Measurements from ENCODE around the gene DGCR2.

The DGCR2 gene

DNA sequence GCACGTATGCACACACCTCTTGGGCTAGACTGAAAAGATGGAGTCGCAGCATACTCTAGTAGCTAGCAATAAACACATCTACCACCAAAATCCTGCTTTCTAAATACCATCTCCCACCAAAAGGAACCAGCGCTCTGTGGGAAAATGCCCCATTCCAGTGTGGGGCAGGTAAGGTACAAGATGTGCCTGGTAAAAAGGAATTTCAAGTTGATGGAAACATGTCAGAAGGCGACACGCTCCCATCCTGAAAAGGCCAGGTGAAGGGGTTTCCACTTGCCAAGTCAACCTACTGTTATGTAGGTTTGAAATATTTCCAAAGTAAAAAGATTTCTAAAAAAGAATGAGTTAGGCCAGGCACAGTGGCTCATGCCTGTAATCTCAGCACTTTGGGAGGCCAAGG, 8.8 kb downstream of the DGCR2 start:
- TF ChIP-seq, protein P1, sequence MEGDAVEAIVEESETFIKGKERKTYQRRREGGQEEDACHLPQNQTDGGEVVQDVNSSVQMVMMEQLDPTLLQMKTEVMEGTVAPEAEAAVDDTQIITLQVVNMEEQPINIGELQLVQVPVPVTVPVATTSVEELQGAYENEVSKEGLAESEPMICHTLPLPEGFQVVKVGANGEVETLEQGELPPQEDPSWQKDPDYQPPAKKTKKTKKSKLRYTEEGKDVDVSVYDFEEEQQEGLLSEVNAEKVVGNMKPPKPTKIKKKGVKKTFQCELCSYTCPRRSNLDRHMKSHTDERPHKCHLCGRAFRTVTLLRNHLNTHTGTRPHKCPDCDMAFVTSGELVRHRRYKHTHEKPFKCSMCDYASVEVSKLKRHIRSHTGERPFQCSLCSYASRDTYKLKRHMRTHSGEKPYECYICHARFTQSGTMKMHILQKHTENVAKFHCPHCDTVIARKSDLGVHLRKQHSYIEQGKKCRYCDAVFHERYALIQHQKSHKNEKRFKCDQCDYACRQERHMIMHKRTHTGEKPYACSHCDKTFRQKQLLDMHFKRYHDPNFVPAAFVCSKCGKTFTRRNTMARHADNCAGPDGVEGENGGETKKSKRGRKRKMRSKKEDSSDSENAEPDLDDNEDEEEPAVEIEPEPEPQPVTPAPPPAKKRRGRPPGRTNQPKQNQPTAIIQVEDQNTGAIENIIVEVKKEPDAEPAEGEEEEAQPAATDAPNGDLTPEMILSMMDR (conservative IDR thresholded peaks at IDR 0.05; ENCODE audit: low read depth, low read length): no peak
- no peak for DNase-seq (ENCODE audit: low read depth)

DNA sequence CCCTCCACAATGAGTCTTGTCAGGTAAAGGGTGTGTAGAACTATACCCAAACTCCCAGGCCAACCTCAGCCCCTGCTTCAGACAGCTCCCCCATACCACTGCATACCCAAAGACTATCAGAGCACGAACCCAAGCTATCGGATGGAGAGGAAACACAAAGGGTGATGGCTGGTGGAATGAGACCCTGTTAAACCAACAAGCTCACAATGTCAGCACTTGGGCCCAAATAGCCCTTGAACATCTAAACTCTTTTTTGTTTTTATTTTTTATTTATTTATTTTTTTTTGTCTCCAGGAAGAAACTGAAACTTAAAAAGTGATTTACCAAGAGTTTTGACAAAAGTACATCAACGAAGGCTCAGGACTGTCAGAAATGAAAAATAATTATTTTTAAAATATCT, 10.6 kb downstream of the DGCR2 start:
- TF ChIP-seq, protein P1 (conservative IDR thresholded peaks at IDR 0.05; ENCODE audit: low read depth, low read length): no peak
- no peak for DNase-seq (ENCODE audit: low read depth)
- H3K4me3 ChIP-seq (ENCODE audit: low read depth, low read length): no peak overlapping the region

More for the DNA sequence above, 8.8 kb downstream of the DGCR2 start:
- no peak overlapping the region for H3K4me3 ChIP-seq (ENCODE audit: low read depth, low read length)

DNA sequence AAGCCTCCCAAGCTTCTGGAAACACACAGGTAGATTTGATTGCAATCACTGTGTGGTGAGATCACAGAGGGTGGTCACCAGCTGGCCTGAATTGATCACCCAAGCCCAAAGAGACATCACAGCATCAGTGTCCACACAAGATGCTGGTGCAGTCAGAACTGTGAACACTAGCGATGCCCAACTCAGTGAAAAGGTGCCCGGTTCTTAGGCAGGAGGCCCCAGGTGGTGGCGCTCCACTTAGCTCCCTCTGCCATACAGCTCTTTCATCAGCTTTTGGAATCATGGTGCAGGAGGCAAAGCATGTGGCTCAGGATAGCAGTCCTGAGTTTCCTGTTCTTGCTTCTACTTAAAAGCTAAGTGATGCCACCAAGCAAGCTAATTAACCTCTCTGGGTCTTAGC, 11.1 kb downstream of the DGCR2 start:
- no peak for DNase-seq (ENCODE audit: low read depth)
- no peak overlapping the region for H3K4me3 ChIP-seq (ENCODE audit: low read depth, low read length)
- TF ChIP-seq, protein P1 (conservative IDR thresholded peaks at IDR 0.05; ENCODE audit: low read depth, low read length): no peak

DNA sequence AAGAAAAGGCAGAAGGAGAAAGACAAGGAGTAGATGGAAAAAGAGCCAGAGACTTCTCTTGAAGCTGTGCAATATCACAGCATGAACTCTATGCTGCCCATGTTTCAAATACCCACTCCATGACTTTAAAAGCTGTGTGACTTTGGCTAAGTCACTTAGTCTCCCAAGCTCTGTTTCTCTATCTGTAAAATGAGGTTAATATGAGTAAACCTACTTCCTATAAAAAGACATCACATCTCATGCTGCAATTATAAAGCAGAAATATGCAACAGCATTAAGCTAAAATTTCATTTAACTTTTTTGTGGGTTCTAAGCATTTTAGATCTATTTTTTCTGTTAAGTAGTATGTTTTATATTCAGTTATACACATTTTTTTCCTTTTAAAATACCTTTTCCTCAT, 11.6 kb downstream of the DGCR2 start:
- TF ChIP-seq, protein P1 (conservative IDR thresholded peaks at IDR 0.05; ENCODE audit: low read depth, low read length): no peak
- DNase-seq (ENCODE audit: low read depth): no peak
- no peak overlapping the region for H3K4me3 ChIP-seq (ENCODE audit: low read depth, low read length)

DNA sequence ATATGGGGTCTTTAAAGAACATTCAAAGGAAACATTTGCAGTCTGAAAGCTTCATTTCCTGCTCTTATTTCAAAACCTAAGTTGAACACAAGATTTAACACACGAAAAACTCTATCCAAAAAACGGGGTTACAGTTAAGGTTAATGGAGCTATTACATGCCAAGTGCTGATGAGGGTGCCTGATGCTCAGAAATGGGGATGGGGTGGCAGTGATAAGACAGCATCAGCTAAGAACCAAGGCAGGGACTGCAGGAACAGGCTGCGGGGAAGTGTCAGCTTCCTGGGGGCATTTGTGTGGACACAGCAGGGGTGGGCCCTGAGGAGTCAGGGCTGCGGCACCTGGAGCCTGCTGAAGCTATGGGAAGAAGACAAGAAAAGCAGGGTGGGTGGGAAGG, 12.2 kb downstream of the DGCR2 start:
- H3K4me3 ChIP-seq (ENCODE audit: low read depth, low read length): no peak overlapping the region
- no peak for DNase-seq (ENCODE audit: low read depth)
- TF ChIP-seq, protein P1 (conservative IDR thresholded peaks at IDR 0.05; ENCODE audit: low read depth, low read length): no peak

DNA sequence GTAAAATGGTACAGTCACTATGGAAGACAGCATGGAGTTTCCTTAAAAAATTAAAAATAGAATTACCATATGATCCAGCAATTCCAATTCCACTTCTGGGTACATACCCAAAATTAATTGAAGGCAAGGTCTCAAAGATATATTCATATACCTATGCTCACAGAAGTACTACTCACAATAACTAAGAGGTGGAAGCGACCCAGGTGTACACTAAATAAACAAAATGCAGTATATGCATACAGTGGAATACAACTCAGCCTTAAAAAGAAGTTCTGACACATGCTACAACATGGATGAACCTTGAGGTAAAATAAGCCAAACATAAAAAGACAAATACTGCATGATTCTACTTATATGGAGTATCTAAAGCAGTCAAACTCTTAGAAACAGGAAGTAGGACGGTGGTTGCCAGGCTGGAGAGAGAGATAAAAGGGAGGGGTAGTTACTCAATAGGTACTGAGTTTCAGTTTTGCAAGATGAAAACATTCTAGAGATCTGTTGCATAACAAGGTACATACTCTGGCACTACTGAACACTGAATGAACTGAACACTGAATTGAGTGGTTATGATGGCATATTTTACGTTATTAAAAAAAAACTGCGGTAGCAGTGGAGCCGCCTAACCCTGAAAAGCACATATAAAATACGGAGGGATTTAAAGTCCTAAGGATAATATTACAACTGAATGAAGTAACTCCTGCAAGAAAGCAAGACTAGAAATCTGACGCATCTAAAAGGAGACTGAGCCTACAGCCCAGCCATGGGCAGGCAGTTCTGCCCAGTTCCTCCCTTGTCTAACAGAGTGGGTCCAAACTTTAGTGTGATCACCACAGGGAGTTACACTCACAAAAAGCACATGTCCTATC, 12.8 kb downstream of the DGCR2 start:
- no peak overlapping the region for H3K4me3 ChIP-seq (ENCODE audit: low read depth, low read length)
- TF ChIP-seq, protein P1 (conservative IDR thresholded peaks at IDR 0.05; ENCODE audit: low read depth, low read length): no peak
- DNase-seq (ENCODE audit: low read depth): peak; percentile 91

DNA sequence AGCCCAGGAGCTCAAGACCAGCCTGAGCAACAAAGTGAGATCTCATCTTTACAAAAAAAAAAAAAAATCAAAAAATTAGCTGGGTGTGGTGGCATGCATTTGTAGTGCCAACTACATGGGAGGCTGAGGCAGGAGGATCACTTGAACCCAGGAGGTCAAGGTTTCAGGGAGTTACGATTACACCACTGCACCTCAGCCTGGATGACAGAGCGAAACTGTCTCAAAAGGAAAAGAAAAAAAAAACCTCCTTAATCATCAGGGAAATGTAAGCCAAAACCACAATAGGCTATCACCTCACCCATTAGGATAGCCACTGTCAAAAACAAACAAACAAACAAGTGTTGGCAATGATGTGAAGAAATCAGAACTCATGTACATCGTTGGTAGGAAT, 13.4 kb downstream of the DGCR2 start:
- TF ChIP-seq, protein P1 (conservative IDR thresholded peaks at IDR 0.05; ENCODE audit: low read depth, low read length): no peak
- no peak for DNase-seq (ENCODE audit: low read depth)
- H3K4me3 ChIP-seq (ENCODE audit: low read depth, low read length): no peak overlapping the region
